CD4-positive, alpha-beta T cell treated with Interleukin-1 beta for 1 hour (primary cell): ENCODE results near the gene PGAM4.
A peak's percentile ranks its signal among the peaks of the same experiment; 100 is the strongest.
"Not testable (repeated sequence)": the region's sequence is repeated elsewhere in the genome, so short reads cannot be mapped to it uniquely, and the experiment has no call there.

Experiments used
- DNase-seq, 2 donors: peaks; one replicate each; pipeline ENCODE4 v3.0.0-alpha.2; 2020 to 2022

The PGAM4 gene

DNA sequence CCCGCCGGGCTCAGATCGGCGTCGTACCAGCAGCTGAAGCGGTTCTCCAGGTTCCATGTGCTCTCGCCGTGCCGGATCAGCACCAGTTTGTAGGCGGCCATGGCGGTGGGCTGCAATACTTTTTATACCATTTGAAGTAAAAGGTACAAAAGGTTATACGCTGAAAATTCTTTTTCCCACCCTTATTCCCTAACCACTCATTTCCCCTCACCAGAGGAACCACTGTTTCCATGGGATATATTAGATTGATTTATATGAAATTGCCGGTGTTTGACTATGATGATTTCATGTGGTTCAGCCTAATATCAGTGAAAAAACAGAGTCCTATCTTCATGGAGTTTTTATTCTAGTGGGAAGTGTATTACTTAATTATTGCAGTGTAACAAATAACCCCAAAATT is at the start of gene PGAM4:
Gene PGAM4 (minus strand): TSS at position 101 of the 400 bp plus-strand sequence. CDS start 0 bp downstream, at position 101.
- no peak for DNase-seq

DNA sequence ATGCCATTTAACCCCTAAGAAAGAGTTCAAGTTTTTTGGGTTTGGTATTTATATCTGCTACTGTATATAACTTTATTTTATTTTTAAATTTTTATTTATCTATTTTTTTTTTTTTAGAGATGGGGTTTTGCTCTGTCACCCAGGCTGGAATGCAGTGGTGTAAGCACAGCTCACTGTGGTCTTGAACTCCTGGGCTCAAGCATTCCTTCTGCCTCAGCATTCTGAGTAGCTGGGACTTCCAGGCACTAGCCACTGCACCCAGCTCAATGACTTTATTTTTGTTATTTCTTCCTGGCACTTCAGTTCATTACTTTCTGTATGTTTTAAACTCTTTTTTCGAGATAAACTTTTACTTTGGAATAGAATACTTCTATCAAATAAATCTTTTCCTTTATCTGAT is 42.4 kb upstream of the PGAM4 start:
- DNase-seq = no peak

GRCh38 chrX:77979870-77980269 is 10.4 kb upstream of the PGAM4 start:
- no peak for DNase-seq

DNA sequence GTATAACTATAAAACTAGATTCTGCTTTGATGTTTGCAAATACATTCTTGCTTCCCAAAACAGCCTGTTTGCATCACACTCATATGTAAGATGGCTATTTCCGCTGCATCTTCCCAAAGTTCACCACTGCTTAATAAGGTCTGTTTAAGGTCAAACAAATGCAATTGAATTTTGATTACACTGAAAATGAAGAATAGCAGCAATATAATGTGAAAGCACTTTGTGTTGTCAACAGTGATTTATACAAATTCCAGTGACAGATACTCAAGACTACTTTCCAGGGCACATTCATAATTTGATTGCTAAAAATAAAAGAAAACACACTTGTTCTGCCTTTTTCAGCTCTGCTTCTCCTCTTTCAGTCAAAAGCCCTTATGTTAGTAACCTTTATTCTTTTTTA is 8.1 kb upstream of the PGAM4 start:
- DNase-seq = no peak

DNA sequence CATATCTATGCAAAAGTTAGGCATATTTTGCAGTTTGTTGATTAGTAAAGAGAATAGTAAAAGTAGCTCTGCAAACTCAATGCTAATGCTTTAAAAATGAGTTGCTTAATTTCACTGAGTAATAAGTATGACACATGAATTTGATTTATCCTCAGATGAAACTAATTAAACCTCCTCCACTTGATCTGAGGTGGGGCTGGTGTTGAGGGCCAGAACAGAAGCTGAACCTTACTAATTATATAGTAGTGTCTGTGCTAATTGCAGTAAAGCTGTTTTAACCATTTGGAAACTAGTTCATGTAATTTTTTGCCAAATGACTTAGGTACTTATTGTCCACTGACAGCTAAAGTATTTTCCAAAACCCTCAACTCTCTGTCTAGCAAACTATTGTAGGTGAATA is 7.7 kb upstream of the PGAM4 start:
- no peak for DNase-seq

DNA sequence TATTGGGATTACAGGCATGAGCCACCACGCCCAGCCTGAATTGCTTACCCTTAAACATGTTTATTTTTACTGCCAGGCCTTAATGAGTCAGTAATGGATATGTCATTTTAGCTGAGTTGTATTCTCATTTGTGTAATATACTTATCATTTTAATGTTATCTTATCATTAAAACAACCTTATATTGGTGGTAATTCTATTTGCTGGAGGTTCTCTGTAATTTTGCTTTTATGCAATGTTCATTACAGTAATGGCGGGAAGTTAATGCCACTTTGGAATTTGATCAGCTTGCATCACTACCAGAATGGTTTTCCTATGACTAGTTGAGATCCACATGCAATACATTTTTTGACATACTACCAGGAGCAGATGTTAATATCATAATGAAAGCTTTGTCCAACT is 6.3 kb upstream of the PGAM4 start:
- no peak for DNase-seq

DNA sequence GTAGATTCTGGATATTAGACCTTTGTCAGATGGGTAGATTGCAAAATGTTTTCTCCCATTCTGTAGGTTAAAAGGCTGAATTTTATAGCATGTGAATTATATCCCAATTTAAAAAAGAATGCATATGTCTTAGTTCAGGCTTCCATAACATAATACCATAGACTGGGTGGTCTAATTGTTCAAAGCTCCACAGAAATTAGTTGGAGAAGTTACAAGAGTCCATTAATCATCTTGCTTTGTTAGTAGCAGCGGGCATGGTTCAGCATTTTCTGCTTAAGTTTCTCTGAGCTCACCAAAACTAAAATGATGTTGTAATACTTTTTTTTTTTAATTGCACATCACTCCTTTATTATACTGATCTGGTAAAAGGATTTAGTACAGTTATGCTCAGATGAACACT is 1.8 kb downstream of the PGAM4 start:
- DNase-seq = no peak

DNA sequence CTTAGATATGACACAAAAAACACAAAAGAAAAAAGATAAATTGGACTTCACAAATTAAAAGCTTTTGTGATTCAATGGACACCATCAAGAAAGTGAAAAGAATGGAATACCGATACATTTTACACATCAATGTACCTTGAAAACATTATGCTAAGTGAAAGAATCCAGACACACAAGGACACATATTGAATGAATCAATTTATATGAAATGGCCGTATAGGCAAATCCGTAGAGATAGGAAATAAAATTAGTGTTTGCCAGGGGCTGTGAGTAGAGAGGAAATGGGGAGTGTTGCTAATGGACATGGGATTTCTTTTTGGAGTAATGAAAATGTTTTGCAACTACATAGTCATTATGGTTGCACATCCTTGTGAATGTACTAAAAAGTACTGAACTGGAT is 3.1 kb downstream of the PGAM4 start:
- no peak for DNase-seq

- DNase-seq = peak in 1 of 2 donors; percentile 8
Measured at GRCh38 chrX:77962068-77962902, 7.2 kb downstream of the PGAM4 start.

- DNase-seq = no peak
Measured at GRCh38 chrX:77961063-77961462, 8.4 kb downstream of the PGAM4 start.

DNA sequence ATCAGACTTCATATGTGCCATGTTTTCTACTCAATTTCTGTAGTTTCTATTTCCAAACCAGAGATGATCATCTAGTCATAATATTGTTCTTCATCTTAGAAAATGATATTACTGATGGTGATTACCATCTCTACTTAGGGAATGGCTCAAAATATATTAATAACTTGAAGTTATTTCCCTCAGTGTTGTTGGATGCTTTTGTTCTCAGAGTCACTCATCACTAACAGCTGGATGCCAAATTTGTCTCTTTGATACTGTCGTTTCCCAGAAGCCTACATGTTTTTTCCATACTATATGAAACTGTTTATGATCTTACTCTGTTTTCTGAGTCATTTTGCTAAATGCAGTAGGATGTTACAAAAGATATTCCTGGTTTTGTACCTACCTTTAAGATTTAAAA is 8.9 kb downstream of the PGAM4 start:
- no peak for DNase-seq

- DNase-seq = no peak
Measured at GRCh38 chrX:77953708-77954107, 15.7 kb downstream of the PGAM4 start.

DNA sequence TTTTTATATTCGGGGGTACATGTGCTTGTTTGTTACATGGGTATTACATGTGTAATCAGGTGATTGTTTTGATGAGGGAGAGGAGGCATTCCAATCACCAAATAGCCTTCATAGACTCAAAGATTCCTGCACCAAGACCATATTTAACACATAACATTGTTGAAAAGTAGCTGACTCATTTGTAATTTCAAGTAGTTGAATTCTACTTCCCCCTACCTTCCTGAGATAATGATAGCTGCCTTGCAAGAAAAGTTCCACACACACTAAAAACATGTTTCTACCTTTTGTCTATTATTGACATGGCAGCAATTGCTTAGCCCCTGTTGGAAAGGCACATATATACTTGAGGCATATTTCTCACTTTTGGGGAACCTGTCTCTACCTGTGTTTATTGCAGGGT is 16.1 kb downstream of the PGAM4 start:
- no peak for DNase-seq

GRCh38 chrX:77952173-77952572 is 17.3 kb downstream of the PGAM4 start:
- no peak for DNase-seq

DNA sequence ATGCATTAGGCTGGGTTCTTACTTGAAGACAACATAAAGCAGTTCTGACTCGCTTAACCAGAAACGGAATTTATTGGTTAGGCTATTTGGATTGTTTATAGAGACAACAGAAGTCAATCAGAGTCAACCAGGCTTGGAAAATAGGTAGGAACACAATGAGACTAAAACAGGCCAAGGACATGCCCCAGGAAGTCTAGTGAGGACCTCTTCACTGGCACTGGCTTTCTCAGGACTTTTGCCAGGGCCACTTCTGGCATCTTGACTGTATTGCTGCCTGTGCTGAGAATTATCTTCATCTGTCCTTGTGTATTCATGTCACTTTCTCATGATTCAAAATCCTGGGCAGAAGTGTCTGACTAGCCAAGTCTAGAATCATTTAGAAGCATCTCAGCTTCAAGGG is 19.6 kb downstream of the PGAM4 start:
- no peak for DNase-seq

GRCh38 chrX:77946571-77946970 is 22.9 kb downstream of the PGAM4 start:
- no peak for DNase-seq

GRCh38 chrX:77945910-77946545 is 23.4 kb downstream of the PGAM4 start:
- no peak for DNase-seq

GRCh38 chrX:77945031-77945430 is 24.4 kb downstream of the PGAM4 start:
- not testable (repeated sequence) for DNase-seq

DNA sequence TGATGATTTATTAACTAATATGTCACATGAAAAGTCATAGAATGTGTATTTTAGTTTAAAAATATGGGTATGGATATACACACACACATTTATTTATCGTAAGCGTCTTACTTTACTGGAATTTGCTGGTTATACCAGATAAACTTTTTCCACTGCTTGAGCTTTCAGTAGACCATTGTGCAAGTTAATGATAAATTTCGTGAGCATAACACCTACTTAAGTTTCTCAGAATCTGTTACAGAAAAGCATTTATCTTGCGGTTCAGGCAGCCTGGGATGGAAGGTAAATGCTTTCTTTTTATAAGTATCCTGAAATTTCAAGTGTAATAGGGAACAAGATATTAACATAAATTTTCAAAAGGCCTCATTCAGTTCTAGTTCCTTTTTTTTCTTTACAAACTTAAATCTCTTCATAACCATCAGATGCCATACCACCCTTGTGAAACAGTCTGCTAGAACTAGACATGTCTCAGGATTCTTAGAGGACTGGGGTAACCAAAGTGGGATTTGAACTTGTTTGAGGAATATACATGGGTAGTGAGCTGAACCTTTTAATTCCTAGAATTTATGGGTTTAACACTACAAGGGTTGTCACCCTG is 31.3 kb downstream of the PGAM4 start:
- DNase-seq = no peak

GRCh38 chrX:77937291-77937690 is 32.1 kb downstream of the PGAM4 start:
- DNase-seq = no peak

DNA sequence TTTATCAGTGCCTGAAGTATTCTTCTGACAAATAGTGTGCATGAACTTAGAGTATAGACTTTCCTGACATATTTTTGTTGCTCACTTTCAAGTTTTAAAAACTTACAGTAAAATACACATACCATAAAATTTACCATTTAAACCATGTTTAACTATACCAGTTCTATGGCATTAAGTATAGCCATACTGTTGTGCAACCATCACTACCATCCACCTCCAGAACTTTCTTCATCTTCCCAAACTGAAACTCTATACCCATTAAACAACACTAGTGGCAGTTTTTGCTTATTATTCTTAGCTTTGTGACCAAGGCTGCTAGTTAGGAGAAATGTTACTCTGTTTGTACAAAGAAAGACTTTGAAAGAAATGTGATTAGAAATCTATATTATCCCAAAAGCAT is 33.1 kb downstream of the PGAM4 start:
- no peak for DNase-seq

GRCh38 chrX:77935886-77936285 is 33.6 kb downstream of the PGAM4 start:
- DNase-seq = no peak

- no peak for DNase-seq
Measured at GRCh38 chrX:77930581-77930980, 38.9 kb downstream of the PGAM4 start.

DNA sequence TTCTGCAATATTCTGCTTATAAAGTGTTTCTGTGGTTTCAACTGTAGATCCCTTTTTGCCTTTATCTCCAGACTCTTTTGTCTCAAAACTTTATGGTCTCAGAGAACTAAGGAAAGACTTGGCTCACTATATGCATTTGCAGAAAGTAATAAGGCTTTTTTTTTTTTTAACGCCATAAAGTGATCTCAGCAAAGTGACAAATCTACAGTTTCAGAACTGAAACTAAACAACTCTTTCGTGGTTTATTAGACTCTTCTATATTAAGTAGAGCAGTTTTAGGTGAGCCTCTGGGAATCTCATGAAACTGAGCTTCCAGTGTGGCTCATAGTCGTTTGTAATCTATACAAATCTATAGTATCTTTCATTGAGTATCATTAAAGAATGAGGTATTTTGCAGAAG is 43.7 kb downstream of the PGAM4 start:
- no peak for DNase-seq
